Measurements from ENCODE around the gene CD163L1. TPM values are rescaled to one million over a fixed set of nuclear protein-coding genes. Genes with fewer than 3 reads are reported as not detected.

CD163L1 gene
- total and polyA plus RNA-seq, 11 donors = 0.25 to 14.0 (median 2.2) TPM

DNA sequence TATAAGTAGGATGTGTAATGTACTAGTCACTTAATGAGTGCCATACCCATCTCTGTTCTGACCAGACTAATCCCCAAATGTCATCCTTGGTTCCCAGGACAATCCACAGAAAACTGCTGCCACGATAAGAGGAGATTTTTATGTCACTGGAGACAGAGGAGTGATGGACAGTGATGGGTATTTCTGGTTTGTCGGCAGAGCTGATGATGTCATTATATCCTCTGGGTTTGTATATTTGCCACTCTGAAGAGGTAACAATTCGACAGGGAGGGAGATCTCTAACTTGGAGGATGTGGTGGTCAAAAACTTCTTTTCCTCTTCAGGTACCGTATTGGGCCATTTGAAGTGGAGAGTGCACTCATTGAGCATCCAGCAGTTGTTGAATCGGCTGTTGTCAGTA lies 119.8 kb downstream of the CD163L1 start:
- Histone ChIP-seq H3K4me3 (no peak overlapping the region), H3K4me1 (no peaks in the 10 kb centered on the region), H3K36me3 (no peaks in the 10 kb centered on the region), H3K9me3 (no peaks in the 10 kb centered on the region), H3K27ac (no peak overlapping the region), H3K27me3 (peaks cover 0 to 4% (median 0%) of the 10 kb centered on the region in 9 donors)
- TF ChIP-seq POLR2A (IDR thresholded peaks at IDR 0.05) (no peak), CTCF (IDR thresholded peaks at IDR 0.05) (no peak)
- intact Hi-C loops (cut with DNase I) = no loop called here
- no peak for ATAC-seq
- 70 to 78% (median 78%) methylated on average over 5 of the region's 5 CpGs for WGBS, 4 donors
- no peak for DNase-seq

DNA sequence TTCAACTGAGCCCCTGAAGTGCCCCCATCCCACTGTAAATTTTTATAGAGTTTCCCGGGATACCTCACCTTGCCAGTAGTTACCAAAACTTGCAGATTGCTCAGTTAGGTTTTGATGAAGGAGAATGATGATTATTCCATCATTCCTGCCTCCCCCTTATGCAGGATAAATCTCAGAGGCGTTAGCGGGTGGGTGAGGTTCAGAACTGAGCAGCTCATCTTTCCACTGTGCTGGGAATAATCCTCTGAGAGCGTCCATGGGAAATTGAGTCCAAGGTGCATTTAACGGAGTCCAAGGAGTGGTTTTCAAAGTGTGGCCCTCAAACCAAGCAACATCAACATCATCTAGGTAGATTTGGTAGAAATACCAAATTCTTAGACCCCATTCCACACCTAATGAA lies 121.4 kb downstream of the CD163L1 start:
- H3K4me3 ChIP-seq = no peak overlapping the region
- 76 to 94% (median 87%) methylated on average over 5 of the region's 5 CpGs for WGBS, 4 donors
- ATAC-seq = no peak
- no peak overlapping the region for H3K27ac ChIP-seq
- TF ChIP-seq CTCF (IDR thresholded peaks at IDR 0.05) (no peak), POLR2A (IDR thresholded peaks at IDR 0.05) (no peak)
- no peak for DNase-seq
- intact Hi-C loops (cut with DNase I) = no loop called here
- no peaks in the 10 kb centered on the region for H3K4me1 ChIP-seq
- H3K27me3 ChIP-seq = peaks cover 0 to 4% (median 0%) of the 10 kb centered on the region in 9 donors
- no peaks in the 10 kb centered on the region for H3K9me3 ChIP-seq
- H3K36me3 ChIP-seq = no peaks in the 10 kb centered on the region

- Histone ChIP-seq H3K27me3 (no peaks in the 10 kb centered on the region), H3K9me3 (peaks cover 0 to 2% (median 0%) of the 10 kb centered on the region in 12 donors), H3K4me3 (no peak overlapping the region), H3K27ac (no peak overlapping the region), H3K36me3 (no peaks in the 10 kb centered on the region), H3K4me1 (no peaks in the 10 kb centered on the region)
- no peak for ATAC-seq
- no peak for DNase-seq
- TF ChIP-seq POLR2A (IDR thresholded peaks at IDR 0.05) (no peak), CTCF (IDR thresholded peaks at IDR 0.05) (no peak)
- 53 to 100% (median 56%) methylated on average over 1 to 2 of the region's 2 CpGs for WGBS, 4 donors
- intact Hi-C loops (cut with DNase I) = no loop called here
Measured at GRCh38 chr12:7321624-7322023, 122.3 kb downstream of the CD163L1 start.

- ATAC-seq (no peak), DNase-seq (no peak)
- no peak for TF ChIP-seq POLR2A (IDR thresholded peaks at IDR 0.05)
- no peak for TF ChIP-seq CTCF (IDR thresholded peaks at IDR 0.05)
- H3K4me1 ChIP-seq = no peaks in the 10 kb centered on the region
- no peaks in the 10 kb centered on the region for H3K27me3 ChIP-seq
- intact Hi-C loops (cut with DNase I) = no loop called here
- H3K36me3 ChIP-seq = no peaks in the 10 kb centered on the region
- 73 to 83% (median 75%) methylated on average over 2 of the region's 2 CpGs for WGBS, 4 donors
- H3K9me3 ChIP-seq = peaks cover 0 to 2% (median 0%) of the 10 kb centered on the region in 12 donors
- no peak overlapping the region for H3K4me3 ChIP-seq
- no peak overlapping the region for H3K27ac ChIP-seq
Measured at GRCh38 chr12:7319930-7320329, 124.0 kb downstream of the CD163L1 start.

Measured in heart left ventricle (tissue), 16 donors.